Urinary bladder (tissue), 4 donors: Measurements from ENCODE around the gene TEK. TPM values are rescaled to one million over a fixed set of nuclear protein-coding genes. Genes with fewer than 3 reads are reported as not detected.
"Not testable (repeated sequence)": the region's sequence is repeated elsewhere in the genome, so short reads cannot be mapped to it uniquely, and the experiment has no call there.

Experiments used
- DNase-seq: peaks from one replicate; pipeline ENCODE4 v3.0.0-alpha.2; 2015; ENCODE audit errors: extremely low spot score
- H3K27ac ChIP-seq: one replicate; pipeline ENCODE4 v1.5.1; 2013; ENCODE audit warnings: low read depth, mild to moderate bottlenecking, moderate library complexity
- H3K36me3 ChIP-seq: one replicate; pipeline ENCODE4 v1.6.1; 2013; ENCODE audit warnings: mild to moderate bottlenecking, moderate library complexity; ENCODE audit not compliant: insufficient read depth
- H3K4me1 ChIP-seq: one replicate; pipeline ENCODE4 v1.6.1; 2013; ENCODE audit warnings: mild to moderate bottlenecking, moderate library complexity; ENCODE audit not compliant: insufficient read depth
- H3K4me3 ChIP-seq: one replicate; pipeline ENCODE4 v1.5.1; 2013; ENCODE audit warnings: low read depth, low read length
- WGBS: extraction: QIAGEN DNeasy Blood & Tissue Kit; methylation state at CpG from one replicate; pipeline ENCODE4 v1.1.7; 2013; 5-methylcytosine and 5-hydroxymethylcytosine counted together
- polyA plus RNA-seq: library from polyadenylated mRNA; stranded (reverse); fragments of 200-250 nt; gene quantifications from one replicate; pipeline ENCODE4 v1.2.3, GENCODE V29; 2013
- total RNA-seq: library from RNA; depleted of rRNA; stranded (reverse); fragments of >200 nt; gene quantifications from one replicate; pipeline ENCODE4 v1.2.3, GENCODE V29; 2014
- donor health status: healthy with polysubstance abuse.
- donor health status: healthy.

The TEK gene
- total and polyA plus RNA-seq, 2 donors, result 11.2 to 36.5 TPM

DNA sequence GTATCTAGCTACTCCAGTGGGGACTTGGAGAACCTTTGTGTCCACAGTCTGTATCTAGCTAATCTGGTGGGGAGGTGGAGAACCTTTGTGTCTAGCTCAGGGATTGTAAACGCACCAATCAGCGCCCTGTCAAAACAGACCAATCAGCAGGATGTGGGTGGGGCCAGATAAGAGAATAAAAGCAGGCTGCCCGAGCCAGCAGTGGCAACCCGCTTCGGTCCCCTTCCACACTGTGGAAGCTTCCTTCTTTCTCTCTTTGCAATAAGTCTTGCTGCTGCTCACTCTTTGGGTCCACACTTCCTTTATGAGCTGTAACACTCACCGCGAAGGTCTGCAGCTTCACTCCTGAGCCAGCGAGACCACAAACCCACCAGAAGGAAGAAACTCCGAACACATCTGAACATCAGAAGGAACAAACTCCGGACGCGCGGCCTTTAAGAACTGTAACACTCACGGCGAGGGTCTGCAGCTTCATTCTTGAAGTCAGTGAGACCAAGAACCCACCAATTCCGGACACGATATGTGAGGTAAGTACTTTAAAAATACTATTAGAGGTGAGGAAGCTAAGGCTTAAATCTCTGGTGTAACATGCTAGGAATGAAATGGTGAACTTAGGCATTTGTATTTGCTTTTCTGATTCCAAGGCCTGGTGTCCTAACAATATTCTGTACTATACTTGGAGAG is 15.5 kb upstream of the TEK start:
- not testable (repeated sequence) for H3K36me3 ChIP-seq, H3K27ac ChIP-seq, H3K4me3 ChIP-seq, H3K4me1 ChIP-seq, DNase-seq
- 85% methylated on average over 17 of the region's 17 CpGs for WGBS

DNA sequence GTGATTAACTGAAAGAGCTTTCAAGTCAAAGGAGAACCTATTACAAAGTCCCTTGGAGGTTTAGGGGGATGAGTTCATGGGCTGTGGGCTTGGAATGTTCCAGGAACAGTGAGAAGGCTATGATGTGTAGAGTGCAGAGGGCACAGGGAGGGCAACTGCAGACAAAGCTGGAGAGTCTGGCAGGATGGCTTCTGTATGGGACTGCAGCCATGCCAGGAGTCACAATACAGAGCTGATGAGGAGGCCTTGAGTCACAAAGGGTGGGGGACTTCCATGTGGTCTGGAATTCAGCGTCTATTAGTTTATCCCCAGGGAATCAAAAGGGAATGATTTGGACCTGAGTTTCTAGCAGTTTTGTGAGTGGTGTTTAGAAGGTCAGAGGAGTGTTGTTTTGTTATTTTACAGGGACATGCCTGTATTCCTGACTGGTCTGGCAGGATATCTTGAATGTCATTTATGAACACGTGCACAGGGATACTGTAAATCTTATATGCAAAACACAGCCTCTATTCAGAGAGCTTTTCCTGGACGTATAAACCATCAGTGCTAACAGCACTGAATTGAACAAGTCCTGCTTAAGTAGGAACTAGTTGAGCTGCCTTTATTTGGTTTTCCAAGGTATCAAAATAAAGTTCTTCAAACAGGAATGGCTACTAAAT is 14.3 kb upstream of the TEK start:
- WGBS, result 27% methylated on average over 3 of the region's 3 CpGs
- DNase-seq, result no peak
- H3K4me1 ChIP-seq, result no peaks in the 10 kb centered on the region
- H3K4me3 ChIP-seq, result no peak overlapping the region
- no peak overlapping the region for H3K27ac ChIP-seq
- no peaks in the 10 kb centered on the region for H3K36me3 ChIP-seq

DNA sequence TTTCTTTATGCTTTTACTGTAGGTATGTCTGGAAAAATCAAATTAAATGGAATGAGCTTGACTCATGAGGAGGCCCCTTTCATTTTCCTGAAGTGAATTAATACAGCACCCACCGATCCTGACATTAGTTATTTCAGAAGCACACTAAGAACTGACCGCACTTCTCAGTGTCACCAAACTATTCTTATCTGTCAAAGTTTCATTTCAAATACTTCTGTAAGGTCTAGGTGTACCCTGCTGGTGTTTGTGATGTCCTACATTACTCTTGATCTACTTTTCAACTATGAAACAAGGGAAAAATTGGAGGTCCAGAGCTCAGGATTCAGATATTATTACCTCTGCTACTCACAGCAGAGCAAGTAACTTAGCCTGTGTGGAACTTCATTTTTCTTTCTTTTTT is 1.8 kb upstream of the TEK start:
- Histone ChIP-seq H3K36me3 (no peaks in the 10 kb centered on the region), H3K4me1 (no peaks in the 10 kb centered on the region), H3K4me3 (no peak overlapping the region), H3K27ac (no peak overlapping the region)
- 98% methylated on average over 2 of the region's 2 CpGs for WGBS
- DNase-seq, result no peak

DNA sequence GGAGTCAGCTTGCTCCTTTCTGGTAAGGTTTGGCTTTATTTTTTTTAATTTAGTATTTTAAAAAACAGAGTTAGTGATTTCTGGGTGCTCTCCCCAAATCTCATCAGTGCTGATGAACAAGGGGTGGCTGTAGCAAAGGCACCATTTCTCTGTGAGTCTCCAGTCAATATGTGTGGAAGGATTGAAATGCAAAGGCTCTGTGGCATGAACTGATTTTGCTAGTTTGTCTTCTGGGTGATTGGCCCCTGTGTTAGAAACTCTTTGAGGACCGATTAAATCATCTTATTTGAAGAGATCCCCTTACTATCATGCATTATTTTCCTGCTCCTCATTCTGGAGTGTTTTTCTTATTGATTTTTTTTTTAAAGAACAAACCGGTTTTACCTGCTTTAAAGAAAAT is 596 bp downstream of the TEK start:
- no peak for DNase-seq
- WGBS, result 67% methylated on average over 2 of the region's 2 CpGs
- H3K36me3 ChIP-seq, result no peaks in the 10 kb centered on the region
- H3K4me3 ChIP-seq, result no peak overlapping the region
- H3K4me1 ChIP-seq, result no peaks in the 10 kb centered on the region
- no peak overlapping the region for H3K27ac ChIP-seq

DNA sequence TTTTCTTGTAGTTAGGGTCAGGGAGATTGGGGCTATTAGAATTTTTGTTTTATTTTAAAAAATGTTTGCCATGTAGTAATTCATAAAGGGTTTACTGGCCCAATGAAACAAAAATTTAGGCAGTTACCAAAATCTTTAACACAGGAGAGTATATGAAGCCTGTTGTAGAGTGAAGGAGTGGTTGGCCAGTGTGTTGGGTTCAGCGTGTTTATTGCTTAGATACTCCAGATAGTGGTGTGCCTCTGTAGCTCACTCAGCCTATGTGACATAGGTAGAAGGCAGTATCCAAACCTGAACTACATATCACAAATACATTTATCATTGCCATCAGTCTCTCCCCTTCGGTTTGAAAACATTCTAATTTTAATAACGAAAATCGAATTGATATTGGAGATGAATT is 1.2 kb downstream of the TEK start:
- DNase-seq, result no peak
- no peaks in the 10 kb centered on the region for H3K4me1 ChIP-seq
- no peak overlapping the region for H3K4me3 ChIP-seq
- H3K36me3 ChIP-seq, result no peaks in the 10 kb centered on the region
- H3K27ac ChIP-seq, result no peak overlapping the region
- WGBS, result 67% methylated on average over 4 of the region's 4 CpGs

DNA sequence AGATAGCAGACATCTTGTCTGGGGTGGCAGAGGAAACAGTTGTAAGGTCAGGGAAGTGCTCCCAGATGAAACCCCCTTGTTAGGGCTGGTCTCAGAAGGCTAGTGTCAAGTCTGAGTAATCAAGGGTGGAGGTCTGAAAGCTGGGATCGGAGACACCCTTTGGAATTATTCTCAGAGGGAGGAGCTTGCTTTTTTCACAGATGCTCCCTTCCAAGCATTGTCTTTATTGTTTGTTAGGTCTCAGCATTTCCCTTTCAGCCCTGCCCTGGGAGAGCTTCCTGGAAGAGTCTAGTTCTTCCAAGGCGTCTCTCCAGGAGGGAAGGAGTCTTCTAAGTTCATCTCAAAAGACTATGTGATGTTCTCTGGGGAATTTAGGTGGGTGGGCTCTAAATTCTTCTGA is 3.2 kb downstream of the TEK start:
- H3K27ac ChIP-seq, result peak overlapping the region; percentile 23
- 89% methylated on average over 2 of the region's 2 CpGs for WGBS
- DNase-seq, result no peak

DNA sequence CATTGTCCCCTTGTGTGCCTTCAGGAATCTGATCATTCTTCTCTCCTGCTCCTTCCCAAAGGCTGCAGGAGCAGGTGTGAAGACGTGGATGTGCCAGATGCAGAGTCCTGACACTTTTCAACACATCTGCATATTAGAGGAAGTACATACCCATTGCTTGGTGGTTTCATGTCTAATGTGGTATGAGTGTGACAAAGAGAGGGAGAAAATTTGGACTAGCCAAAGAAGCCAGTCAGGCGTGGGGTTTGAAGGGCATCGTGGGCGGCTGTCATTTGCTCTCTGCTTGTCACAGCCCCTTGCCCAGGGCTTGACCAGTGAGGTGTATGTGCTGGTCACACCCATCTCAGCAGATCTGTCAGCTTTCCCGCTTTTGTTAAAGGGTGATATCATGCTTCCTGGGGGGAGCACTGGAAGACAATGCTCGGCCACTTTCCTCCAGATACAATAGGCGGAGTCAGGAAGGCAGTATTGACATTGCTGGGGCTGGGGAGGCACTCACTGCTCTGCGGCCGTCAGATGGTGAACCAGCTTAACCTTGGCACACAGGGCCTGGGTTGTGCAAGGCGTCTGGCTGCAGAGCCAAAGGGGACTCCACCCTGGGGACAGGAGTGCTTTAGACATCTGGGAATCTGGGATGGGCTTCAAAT is 8.6 kb downstream of the TEK start:
- DNase-seq, result no peak
- H3K4me3 ChIP-seq, result no peak overlapping the region
- H3K27ac ChIP-seq, result no peak overlapping the region

More for the DNA sequence above, 3.2 kb downstream of the TEK start:
- Histone ChIP-seq H3K36me3 (no peaks in the 10 kb centered on the region), H3K4me1 (no peaks in the 10 kb centered on the region), H3K4me3 (no peak overlapping the region)

DNA sequence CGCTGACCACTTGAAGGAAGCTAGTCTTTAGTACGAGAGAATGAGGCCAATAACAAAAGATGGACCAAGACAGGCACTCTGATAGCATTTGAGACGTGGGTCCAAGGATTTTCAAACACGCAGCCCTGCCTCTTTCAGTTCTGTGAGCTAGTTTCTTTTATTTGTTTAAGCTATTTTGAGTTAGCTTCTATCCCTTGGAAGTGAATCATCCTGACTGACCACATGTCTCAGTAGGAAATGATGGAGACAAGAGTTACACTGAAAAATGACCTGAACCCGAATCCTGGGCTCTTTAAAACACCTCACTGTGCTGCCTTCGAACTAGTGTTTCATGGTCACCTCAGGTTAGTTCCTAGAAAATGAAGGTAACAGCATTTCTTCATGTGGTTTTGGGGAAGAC is 9.9 kb downstream of the TEK start:
- Histone ChIP-seq H3K36me3 (no peaks in the 10 kb centered on the region), H3K4me3 (no peak overlapping the region), H3K4me1 (no peaks in the 10 kb centered on the region), H3K27ac (no peak overlapping the region)
- WGBS, result 89% methylated on average over 6 of the region's 6 CpGs
- no peak for DNase-seq

More for the DNA sequence above, 8.6 kb downstream of the TEK start:
- 67% methylated on average over 10 of the region's 10 CpGs for WGBS
- no peaks in the 10 kb centered on the region for H3K4me1 ChIP-seq
- H3K36me3 ChIP-seq, result no peaks in the 10 kb centered on the region

DNA sequence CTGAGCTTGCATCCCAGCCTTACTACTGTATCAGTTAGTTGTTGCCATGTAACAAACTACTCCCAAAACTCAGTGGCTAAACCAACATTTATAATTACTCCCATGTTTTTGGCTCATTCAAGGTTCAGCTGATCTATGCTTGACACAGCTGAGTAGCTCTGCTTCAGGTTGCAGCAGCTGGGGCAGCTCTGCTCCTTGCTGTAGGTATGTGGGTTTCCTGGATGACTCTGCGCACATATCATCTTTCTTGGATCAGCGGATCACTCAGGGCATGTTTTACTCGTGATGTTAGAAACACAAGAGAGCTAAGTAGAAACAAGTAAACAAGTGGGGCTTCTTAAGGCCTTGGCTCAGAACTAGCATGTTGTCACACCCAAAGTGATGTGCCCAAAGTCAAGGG is 15.1 kb downstream of the TEK start:
- no peak for DNase-seq
- Histone ChIP-seq H3K4me3 (no peak overlapping the region), H3K27ac (no peak overlapping the region), H3K36me3 (no peaks in the 10 kb centered on the region), H3K4me1 (no peaks in the 10 kb centered on the region)
- 59% methylated on average over 3 of the region's 3 CpGs for WGBS

DNA sequence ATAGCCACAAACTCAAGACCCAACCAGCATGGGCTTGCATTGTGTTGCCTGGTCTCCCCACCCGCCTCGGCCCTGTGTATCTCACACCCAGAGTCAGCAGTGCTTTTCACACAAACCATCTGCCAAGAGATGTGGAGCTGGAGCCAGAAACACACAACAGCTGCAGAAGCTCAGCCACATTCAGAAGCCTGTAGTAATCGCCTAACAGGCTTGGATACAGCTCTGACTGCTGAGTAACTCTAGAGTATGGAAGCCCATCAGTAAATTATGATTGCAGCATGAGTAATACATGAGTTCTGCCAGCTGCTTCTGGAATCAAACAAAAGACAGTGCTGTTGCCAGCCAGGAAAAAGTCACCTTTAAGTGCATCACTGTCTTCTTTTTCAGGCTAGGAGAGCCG is 16.0 kb downstream of the TEK start:
- no peaks in the 10 kb centered on the region for H3K36me3 ChIP-seq
- peak; percentile 78 for DNase-seq
- H3K27ac ChIP-seq, result no peak overlapping the region
- no peaks in the 10 kb centered on the region for H3K4me1 ChIP-seq
- WGBS, result 13% methylated on average over 4 of the region's 4 CpGs
- H3K4me3 ChIP-seq, result no peak overlapping the region

DNA sequence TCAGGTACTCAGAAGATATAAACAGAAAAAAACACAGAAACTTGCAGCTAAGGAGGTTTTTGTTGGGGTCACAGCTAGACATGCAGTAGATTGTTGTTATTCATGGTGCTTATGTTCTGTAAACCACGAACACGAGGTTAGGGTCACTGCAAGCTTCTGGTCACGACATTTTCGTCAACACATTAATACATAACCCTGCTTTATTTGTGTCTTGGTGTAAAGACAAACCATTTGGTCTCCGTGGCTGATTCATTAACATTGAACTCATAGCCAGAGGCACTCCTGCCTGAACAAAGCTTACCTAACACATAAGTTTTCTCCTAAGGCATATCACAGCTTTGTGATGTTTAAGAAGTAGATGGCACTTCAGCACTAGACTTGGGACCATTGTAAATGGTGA is 16.9 kb downstream of the TEK start:
- WGBS, result 60% methylated on average over 5 of the region's 5 CpGs
- Histone ChIP-seq H3K36me3 (no peaks in the 10 kb centered on the region), H3K27ac (no peak overlapping the region), H3K4me1 (no peaks in the 10 kb centered on the region), H3K4me3 (no peak overlapping the region)
- DNase-seq, result no peak

DNA sequence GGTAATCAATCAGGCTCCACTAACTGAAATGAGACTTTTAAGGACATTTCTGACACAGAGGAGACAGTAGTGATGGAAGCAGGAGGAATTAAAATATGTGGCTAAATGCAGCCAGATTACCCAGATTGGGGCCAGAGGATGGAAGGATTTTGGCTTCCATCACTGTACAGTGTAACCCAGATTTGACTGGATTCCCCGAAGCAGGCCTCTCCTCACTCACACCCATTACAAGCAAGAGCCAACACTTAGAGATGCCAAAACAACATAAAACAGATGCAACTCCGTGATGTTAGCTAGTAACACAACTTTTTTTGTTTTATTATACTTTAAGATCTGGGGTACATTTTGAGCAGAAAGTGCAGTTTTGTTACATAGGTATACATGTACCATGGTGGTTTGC is 17.6 kb downstream of the TEK start:
- H3K27ac ChIP-seq, result no peak overlapping the region
- H3K4me3 ChIP-seq, result no peak overlapping the region
- 49% methylated on average over 2 of the region's 2 CpGs for WGBS
- H3K4me1 ChIP-seq, result no peaks in the 10 kb centered on the region
- H3K36me3 ChIP-seq, result no peaks in the 10 kb centered on the region
- no peak for DNase-seq

DNA sequence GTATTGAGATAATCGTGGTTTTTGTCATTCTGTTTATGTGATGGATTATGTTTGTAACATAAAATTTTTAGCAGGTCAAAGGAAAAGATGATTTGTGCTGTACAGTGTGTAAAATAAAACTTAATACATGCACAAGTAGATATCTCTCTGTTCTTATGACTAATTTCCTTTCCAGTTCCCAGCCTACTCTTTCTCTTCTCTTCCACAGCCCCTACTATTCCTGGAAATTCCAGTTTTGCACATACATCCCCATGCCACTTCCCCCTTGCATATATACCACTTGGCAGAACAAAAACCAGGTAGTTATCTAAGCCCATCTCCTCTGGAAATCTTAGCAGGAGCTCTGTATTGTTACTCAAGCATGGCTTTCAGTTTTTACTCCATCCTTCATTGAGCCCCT is 20.2 kb downstream of the TEK start:
- H3K27ac ChIP-seq, result no peak overlapping the region
- WGBS, result 46% methylated on average over 1 of the region's 1 CpG
- DNase-seq, result no peak
- no peaks in the 10 kb centered on the region for H3K36me3 ChIP-seq
- H3K4me3 ChIP-seq, result no peak overlapping the region
- no peaks in the 10 kb centered on the region for H3K4me1 ChIP-seq

DNA sequence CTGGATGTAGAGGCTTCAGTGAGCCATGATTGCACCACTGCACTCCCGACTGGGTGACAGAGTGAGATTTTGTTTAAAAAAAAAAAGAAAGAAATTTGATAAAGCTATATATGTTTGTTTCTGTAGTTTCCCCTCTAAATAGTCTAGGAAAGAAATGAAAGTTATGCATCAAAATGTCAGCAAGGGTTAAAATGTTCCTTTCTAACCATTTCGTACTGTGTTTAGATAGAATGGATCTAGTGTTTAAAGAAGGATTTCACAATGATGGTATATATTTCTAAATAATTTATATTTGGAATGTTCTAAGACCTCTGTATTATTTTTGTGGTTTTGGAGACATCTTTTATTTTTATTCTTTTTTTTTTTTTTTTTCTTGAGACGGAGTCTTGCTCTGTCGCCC is 22.7 kb downstream of the TEK start:
- Histone ChIP-seq H3K27ac (no peak overlapping the region), H3K4me1 (no peaks in the 10 kb centered on the region), H3K36me3 (no peaks in the 10 kb centered on the region), H3K4me3 (no peak overlapping the region)
- DNase-seq, result no peak
- WGBS, result 75% methylated on average over 4 of the region's 4 CpGs
